IMR-90 (cell line): ENCODE data around the gene MYCBP. TPM values are rescaled to one million over a fixed set of nuclear protein-coding genes. Genes with fewer than 3 reads are reported as not detected.

ENCODE experiments used
- ATAC-seq: fragments of 200-7000 bp; cut with Tn5 transposase; 2 replicates; pipeline ENCODE4 v1.9.1; 2020; ENCODE audit warnings: low read depth, mild to moderate bottlenecking, moderate library complexity
- BruUV-seq: library from RNA; stranded (reverse); fragments of 400-500 nt; replicated peaks from 2 replicates; lab custom pipeline; 2021; lab: Mats Ljungman, UMichigan
- CTCF ChIA-PET: fragments of 300-600 bp; formaldehyde crosslinking; extraction: SDS; loops from one replicate; lab custom pipeline; 2021; ENCODE audit warnings: antibody characterized with exemption; lab: Yijun Ruan, JAX
- POLR2A ChIA-PET: fragments of 300-600 bp; sonication (Branson Sonifier 250); formaldehyde crosslinking; loops from one replicate; lab custom pipeline; 2022; ENCODE audit warnings: antibody characterized with exemption; ENCODE audit not compliant: unreplicated experiment; lab: Charles Lee
- DNase-seq: peaks from one replicate; pipeline ENCODE4 v3.0.0; 2013
- H2AFZ ChIP-seq: replicated peaks from 2 replicates; pipeline ENCODE3; 2013; ENCODE audit warnings: low read length, mild to moderate bottlenecking; ENCODE audit not compliant: poor library complexity
- H2AK5ac ChIP-seq: 2 replicates; pipeline ENCODE4 v1.6.1; 2013; ENCODE audit warnings: low read depth, low read length, inconsistent platforms
- H2AK9ac ChIP-seq: replicated peaks from 2 replicates; pipeline ENCODE3; 2013; ENCODE audit warnings: mild to moderate bottlenecking, low read depth, low read length, moderate library complexity; ENCODE audit not compliant: poor library complexity
- H2BK120ac ChIP-seq: 2 replicates; pipeline ENCODE4 v1.6.1; 2013; ENCODE audit warnings: low read depth, low read length, inconsistent platforms
- H2BK15ac ChIP-seq: 3 replicates; pipeline ENCODE4 v1.6.1; 2013; ENCODE audit warnings: low read depth, low read length, inconsistent platforms
- H2BK20ac ChIP-seq: 2 replicates; pipeline ENCODE4 v1.6.1; 2013; ENCODE audit warnings: low read depth, mild to moderate bottlenecking, inconsistent platforms, low read length, moderate library complexity
- H2BK5ac ChIP-seq: 2 replicates; pipeline ENCODE4 v1.6.1; 2013; ENCODE audit warnings: mild to moderate bottlenecking, low read depth, low read length, inconsistent platforms; ENCODE audit not compliant: poor library complexity, severe bottlenecking
- H3K14ac ChIP-seq: replicated peaks from 2 replicates; pipeline ENCODE4 v1.6.1; 2013; ENCODE audit warnings: low read depth, low read length, inconsistent platforms
- H3K18ac ChIP-seq: 2 replicates; pipeline ENCODE4 v1.6.1; 2013; ENCODE audit warnings: low read depth, low read length, control low read depth
- H3K23ac ChIP-seq: 2 replicates; pipeline ENCODE4 v1.6.1; 2013; ENCODE audit warnings: low read depth, low read length, inconsistent platforms
- H3K27ac ChIP-seq: 2 replicates; pipeline ENCODE4 v1.5.1; 2013; ENCODE audit warnings: mild to moderate bottlenecking, control low read depth, low read length; ENCODE audit not compliant: insufficient read depth
- H3K27me3 ChIP-seq: 2 replicates; pipeline ENCODE4 v1.6.1; 2013; ENCODE audit warnings: low read length; ENCODE audit not compliant: control insufficient read depth, insufficient read depth
- H3K36me3 ChIP-seq: 2 replicates; pipeline ENCODE4 v1.6.1; 2013; ENCODE audit warnings: low read length, mixed read lengths; ENCODE audit not compliant: control insufficient read depth, insufficient read depth
- H3K4ac ChIP-seq: 2 replicates; pipeline ENCODE4 v1.6.1; 2013; ENCODE audit warnings: low read depth, low read length, inconsistent platforms
- H3K4me1 ChIP-seq: 2 replicates; pipeline ENCODE4 v1.6.1; 2013; ENCODE audit warnings: low read length, mixed read lengths; ENCODE audit not compliant: control insufficient read depth, insufficient read depth
- H3K4me2 ChIP-seq: 2 replicates; pipeline ENCODE4 v1.6.1; 2013; ENCODE audit warnings: low read depth, mild to moderate bottlenecking, control low read depth, low read length, moderate library complexity
- H3K4me3 ChIP-seq: 2 replicates; pipeline ENCODE4 v1.5.1; 2013; ENCODE audit warnings: low read depth, mild to moderate bottlenecking, control low read depth, low read length, moderate library complexity; ENCODE audit not compliant: insufficient read depth
- H3K56ac ChIP-seq: 2 replicates; pipeline ENCODE4 v1.6.1; 2013; ENCODE audit warnings: low read length, inconsistent platforms; ENCODE audit not compliant: insufficient read depth; ENCODE audit errors: extremely low read depth
- H3K79me1 ChIP-seq, 2 experiments: 2 replicates each; pipeline ENCODE4 v1.6.1; 2013; ENCODE audit warnings: low read length in 2 of 2, inconsistent platforms in 1 of 2, low read depth in 1 of 2
- H3K9ac ChIP-seq: 2 replicates; pipeline ENCODE4 v1.6.1; 2013; ENCODE audit warnings: low read depth, low read length, control low read depth
- H3K9me1 ChIP-seq: 2 replicates; pipeline ENCODE4 v1.6.1; 2013; ENCODE audit warnings: low read length, inconsistent platforms; ENCODE audit not compliant: insufficient read depth
- H3K9me3 ChIP-seq: 2 replicates; pipeline ENCODE4 v1.6.1; 2013; ENCODE audit warnings: low read length; ENCODE audit not compliant: control insufficient read depth, insufficient read depth
- H4K20me1 ChIP-seq: 2 replicates; pipeline ENCODE4 v1.6.1; 2013; ENCODE audit warnings: low read length, inconsistent platforms; ENCODE audit not compliant: insufficient read depth
- H4K5ac ChIP-seq: 2 replicates; pipeline ENCODE4 v1.6.1; 2013; ENCODE audit warnings: mild to moderate bottlenecking, low read depth, low read length, control low read depth
- H4K8ac ChIP-seq, 2 experiments: 2 replicates each; pipeline ENCODE4 v1.6.1; 2013; ENCODE audit warnings: low read depth in 2 of 2, low read length in 2 of 2, control low read depth in 1 of 2, inconsistent platforms in 1 of 2
- H4K91ac ChIP-seq: 2 replicates; pipeline ENCODE4 v1.6.1; 2013; ENCODE audit warnings: low read depth, low read length, inconsistent platforms; ENCODE audit not compliant: insufficient read depth
- BHLHE40 ChIP-seq: fragments of 150-350 bp; IDR thresholded peaks from 2 replicates; pipeline ENCODE4 v1.6.1; 2016; ENCODE audit warnings: mild to moderate bottlenecking, low read depth, low read length
- CEBPB ChIP-seq: IDR thresholded peaks from 2 replicates; pipeline ENCODE4 v1.6.1; 2012; ENCODE audit warnings: low read depth, low read length, improper control_type of control experiment
- CHD1 ChIP-seq: IDR thresholded peaks from 2 replicates; pipeline ENCODE4 v1.6.1; 2012; ENCODE audit warnings: low read depth, low read length, improper control_type of control experiment
- ELK1 ChIP-seq: fragments of 150-350 bp; IDR thresholded peaks from 2 replicates; pipeline ENCODE4 v1.6.1; 2016; ENCODE audit warnings: low read depth, mild to moderate bottlenecking, low read length, moderate library complexity, borderline replicate concordance
- FOS ChIP-seq: fragments of 150-350 bp; IDR thresholded peaks from 2 replicates; pipeline ENCODE4 v1.6.1; 2016; ENCODE audit warnings: low read depth, low read length
- MAFK ChIP-seq: IDR thresholded peaks from 2 replicates; pipeline ENCODE4 v1.6.1; 2012; ENCODE audit warnings: low read depth, low read length, improper control_type of control experiment
- MAZ ChIP-seq: IDR thresholded peaks from 2 replicates; pipeline ENCODE4 v1.6.1; 2012; ENCODE audit warnings: low read depth, mild to moderate bottlenecking, low read length, improper control_type of control experiment, moderate library complexity, borderline replicate concordance
- MXI1 ChIP-seq: IDR thresholded peaks from 2 replicates; pipeline ENCODE4 v1.6.1; 2012; ENCODE audit warnings: low read depth, mild to moderate bottlenecking, low read length, moderate library complexity, borderline replicate concordance
- NFE2L2 ChIP-seq: fragments of 150-350 bp; IDR thresholded peaks from 2 replicates; pipeline ENCODE4 v1.6.1; 2016; ENCODE audit warnings: low read depth, mild to moderate bottlenecking, low read length
- POLR2A ChIP-seq: IDR thresholded peaks from 2 replicates; pipeline ENCODE4 v1.6.1; 2012; ENCODE audit warnings: mild to moderate bottlenecking, low read depth, low read length
- RAD21 ChIP-seq: IDR thresholded peaks from 2 replicates; pipeline ENCODE4 v1.6.1; 2012; ENCODE audit warnings: low read length, improper control_type of control experiment
- RCOR1 ChIP-seq: IDR thresholded peaks from 2 replicates; pipeline ENCODE4 v1.6.1; 2012; ENCODE audit warnings: mild to moderate bottlenecking, low read length, improper control_type of control experiment; ENCODE audit not compliant: insufficient replicate concordance
- RFX5 ChIP-seq: IDR thresholded peaks from 2 replicates; pipeline ENCODE4 v1.8.0; 2012; ENCODE audit warnings: low read depth, mild to moderate bottlenecking, low read length, moderate library complexity
- SMC3 ChIP-seq: fragments of 150-350 bp; IDR thresholded peaks from 2 replicates; pipeline ENCODE4 v1.6.1; 2016; ENCODE audit warnings: low read depth, mild to moderate bottlenecking, antibody characterized with exemption, low read length, moderate library complexity
- WGBS, 2 experiments: methylation state at CpG; one replicate each; pipeline versions ENCODE4 v1.1.5 to v1.1.7; 2013; ENCODE audit warnings: missing lambda C conversion rate in 2 of 2; ENCODE audit not compliant: insufficient read length in 1 of 2; ENCODE audit errors: extremely low coverage in 2 of 2; 5-methylcytosine and 5-hydroxymethylcytosine counted together
- dilution Hi-C: fragments of 300-500 bp; cut with HindIII; formaldehyde crosslinking; loops from one replicate; pipeline ENCODE4 v1.14.3; 2018; ENCODE audit warnings: low sequenced_read_pairs; ENCODE audit not compliant: unreplicated experiment
- in situ Hi-C: fragments of 300-500 bp; cut with MboI; formaldehyde crosslinking; loops from 3 replicates; pipeline ENCODE4 v1.14.3; 2019; ENCODE audit warnings: low sequenced_read_pairs, inconsistent platforms, mixed read lengths
- intact Hi-C: fragments of 100-400 bp; cut with micrococcal nuclease; formaldehyde crosslinking; loops from 2 replicates; pipeline ENCODE4 v1.10.0; 2022
- polyA plus RNA-seq, 3 experiments: library from polyadenylated mRNA; depleted of rRNA; stranded (reverse); fragments of >200 nt; gene quantifications; 2 replicates each; pipeline ENCODE4 v1.2.3, GENCODE V29; 2012; ENCODE audit warnings: low replicate concordance in 1 of 3
- total RNA-seq: library from RNA; depleted of rRNA; stranded (reverse); fragments of >200 nt; gene quantifications from 2 replicates; pipeline ENCODE4 v1.2.3, GENCODE V29; 2012
- TF ChIP-seq, protein P1 (sequence below): conservative IDR thresholded peaks from 2 replicates; pipeline ENCODE4 v1.5.1; 2012; ENCODE audit warnings: mild to moderate bottlenecking, low read depth, low read length, improper control_type of control experiment
- TF ChIP-seq, protein P2 (sequence below): fragments of 150-350 bp; IDR thresholded peaks from 2 replicates; pipeline ENCODE4 v1.6.1; 2017; ENCODE audit warnings: mild to moderate bottlenecking, antibody characterized with exemption, low read length, low read depth

Gene MYCBP
- total and polyA plus RNA-seq, 2 of the 4 experiments (the other 2 are of a cell fraction) = 9.9 to 11.9 TPM

DNA sequence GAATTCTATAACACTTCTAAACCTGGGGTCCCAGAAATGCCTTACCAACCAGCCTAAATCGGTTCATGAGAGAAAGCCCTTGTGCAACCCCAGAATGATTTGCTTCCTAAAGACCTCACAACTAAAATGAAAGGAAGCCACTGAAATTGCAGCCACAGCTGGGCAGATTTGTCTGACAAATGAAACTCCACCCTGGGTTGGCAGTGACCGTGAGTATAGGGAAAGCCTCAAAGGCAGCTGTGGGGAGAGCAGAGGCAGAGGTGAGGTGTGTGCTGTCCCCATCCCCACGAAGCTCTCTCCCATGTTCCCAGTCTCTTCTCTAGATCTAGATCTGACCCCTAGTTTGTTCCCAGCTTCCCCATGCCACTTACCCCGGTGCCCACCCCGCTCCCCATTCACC, 45.4 kb upstream of the MYCBP start:
- H2BK5ac ChIP-seq = no peak overlapping the region
- H3K79me1 ChIP-seq = no peaks in the 10 kb centered on the region
- H2AFZ ChIP-seq = no peak overlapping the region
- no peak overlapping the region for H3K27ac ChIP-seq
- ChIA-PET CTCF (interaction anchor here (1.1 kb wide), 1 partner anchor 10 kb away, joined by 3 read pairs; no protein-coding TSS in a partner anchor), POLR2A (no interaction called here)
- H3K4me3 ChIP-seq = no peak overlapping the region
- no peak overlapping the region for H3K9ac ChIP-seq
- H3K9me3 ChIP-seq = no peaks in the 10 kb centered on the region
- in situ Hi-C loops = no loop called here
- dilution Hi-C loops = no loop called here
- H4K5ac ChIP-seq = no peak overlapping the region
- intact Hi-C loops = no loop called here
- H2BK20ac ChIP-seq = no peak overlapping the region
- no peaks in the 10 kb centered on the region for H3K27me3 ChIP-seq
- no peak overlapping the region for H3K4me2 ChIP-seq
- BruUV-seq = no TSS peak
- 100% methylated on average over 1 of the region's 5 CpGs; no CpG with 5 or more reads in 1 of the 2 experiments for WGBS, 2 experiments
- H3K36me3 ChIP-seq = no peaks in the 10 kb centered on the region; the same call in 1 of the 2 replicates
- ATAC-seq = no peak
- DNase-seq = no peak
- H4K91ac ChIP-seq = no peak overlapping the region
- no peaks in the 10 kb centered on the region for H3K4me1 ChIP-seq
- no peak overlapping the region for H2AK5ac ChIP-seq
- H2BK15ac ChIP-seq = no peak overlapping the region
- TF ChIP-seq CEBPB (no peak), FOS (no peak), BHLHE40 (no peak), RFX5 (no peak), POLR2A (no peak), SMC3 (no peak), MXI1 (no peak), MAZ (no peak), RCOR1 (no peak), NFE2L2 (no peak), MAFK (no peak), RAD21 (no peak), CHD1 (no peak), ELK1 (no peak)
- TF ChIP-seq, protein P1, sequence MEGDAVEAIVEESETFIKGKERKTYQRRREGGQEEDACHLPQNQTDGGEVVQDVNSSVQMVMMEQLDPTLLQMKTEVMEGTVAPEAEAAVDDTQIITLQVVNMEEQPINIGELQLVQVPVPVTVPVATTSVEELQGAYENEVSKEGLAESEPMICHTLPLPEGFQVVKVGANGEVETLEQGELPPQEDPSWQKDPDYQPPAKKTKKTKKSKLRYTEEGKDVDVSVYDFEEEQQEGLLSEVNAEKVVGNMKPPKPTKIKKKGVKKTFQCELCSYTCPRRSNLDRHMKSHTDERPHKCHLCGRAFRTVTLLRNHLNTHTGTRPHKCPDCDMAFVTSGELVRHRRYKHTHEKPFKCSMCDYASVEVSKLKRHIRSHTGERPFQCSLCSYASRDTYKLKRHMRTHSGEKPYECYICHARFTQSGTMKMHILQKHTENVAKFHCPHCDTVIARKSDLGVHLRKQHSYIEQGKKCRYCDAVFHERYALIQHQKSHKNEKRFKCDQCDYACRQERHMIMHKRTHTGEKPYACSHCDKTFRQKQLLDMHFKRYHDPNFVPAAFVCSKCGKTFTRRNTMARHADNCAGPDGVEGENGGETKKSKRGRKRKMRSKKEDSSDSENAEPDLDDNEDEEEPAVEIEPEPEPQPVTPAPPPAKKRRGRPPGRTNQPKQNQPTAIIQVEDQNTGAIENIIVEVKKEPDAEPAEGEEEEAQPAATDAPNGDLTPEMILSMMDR = no peak
- TF ChIP-seq, protein P2, sequence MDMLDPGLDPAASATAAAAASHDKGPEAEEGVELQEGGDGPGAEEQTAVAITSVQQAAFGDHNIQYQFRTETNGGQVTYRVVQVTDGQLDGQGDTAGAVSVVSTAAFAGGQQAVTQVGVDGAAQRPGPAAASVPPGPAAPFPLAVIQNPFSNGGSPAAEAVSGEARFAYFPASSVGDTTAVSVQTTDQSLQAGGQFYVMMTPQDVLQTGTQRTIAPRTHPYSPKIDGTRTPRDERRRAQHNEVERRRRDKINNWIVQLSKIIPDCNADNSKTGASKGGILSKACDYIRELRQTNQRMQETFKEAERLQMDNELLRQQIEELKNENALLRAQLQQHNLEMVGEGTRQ = no peak
- no peaks in the 10 kb centered on the region; the same call in 1 of the 2 replicates for H3K9me1 ChIP-seq
- H4K20me1 ChIP-seq = no peaks in the 10 kb centered on the region
- H3K18ac ChIP-seq = no peak overlapping the region
- no peak overlapping the region for H3K14ac ChIP-seq
- no peak overlapping the region for H3K4ac ChIP-seq
- H4K8ac ChIP-seq = no peak overlapping the region
- no peak overlapping the region for H2BK120ac ChIP-seq
- H3K23ac ChIP-seq = no peak overlapping the region
- no peak overlapping the region for H2AK9ac ChIP-seq
- H3K56ac ChIP-seq = no peak overlapping the region
